GM23338 (cell line): ENCODE results near the gene CACNA1S. TPM values are rescaled to one million over a fixed set of nuclear protein-coding genes. Genes with fewer than 3 reads are reported as not detected.

ENCODE experiments used
- ATAC-seq: fragments of 200-7000 bp; cut with Tn5 transposase; 3 replicates; pipeline ENCODE4 v1.9.1; 2020
- DNase-seq: peaks from one replicate; pipeline ENCODE4 v3.0.0-alpha.2; 2015; ENCODE audit warnings: low spot score
- H2AFZ ChIP-seq: fragments of 200-600 bp; sonication (generic); 2 replicates; pipeline ENCODE4 v1.8.0; 2016; ENCODE audit warnings: antibody characterized with exemption, mild to moderate bottlenecking, moderate library complexity
- H3F3A ChIP-seq: fragments of 200-600 bp; sonication (generic); replicated peaks from 2 replicates; pipeline ENCODE4 v1.8.0; 2017; ENCODE audit warnings: antibody characterized with exemption, mixed run types, low read depth
- H3K27ac ChIP-seq: fragments of 200-600 bp; sonication (generic); 2 replicates; pipeline ENCODE4 v1.6.1; 2016; ENCODE audit warnings: low read depth
- H3K27me3 ChIP-seq: fragments of 200-600 bp; sonication (generic); 2 replicates; pipeline ENCODE4 v1.8.0; 2016; ENCODE audit warnings: mild to moderate bottlenecking, mixed run types, moderate library complexity; ENCODE audit not compliant: insufficient read depth
- H3K36me3 ChIP-seq: fragments of 200-600 bp; sonication (generic); 2 replicates; pipeline ENCODE4 v1.8.0; 2016; ENCODE audit warnings: mild to moderate bottlenecking; ENCODE audit not compliant: insufficient read depth
- H3K4me1 ChIP-seq: fragments of 200-600 bp; sonication (generic); 2 replicates; pipeline ENCODE4 v1.8.0; 2016; ENCODE audit warnings: mild to moderate bottlenecking, moderate library complexity; ENCODE audit not compliant: insufficient read depth
- H3K4me2 ChIP-seq: fragments of 200-600 bp; sonication (generic); 2 replicates; pipeline ENCODE4 v1.7.1; 2017; ENCODE audit warnings: mixed run types
- H3K4me3 ChIP-seq: fragments of 200-600 bp; sonication (generic); 2 replicates; pipeline ENCODE4 v1.6.1; 2016; ENCODE audit warnings: mixed run types
- H3K79me2 ChIP-seq: fragments of 200-600 bp; sonication (generic); replicated peaks from 2 replicates; pipeline ENCODE4 v1.8.0; 2017; ENCODE audit warnings: mild to moderate bottlenecking; ENCODE audit not compliant: insufficient read depth
- H3K9me2 ChIP-seq: fragments of 200-600 bp; sonication (generic); 2 replicates; pipeline ENCODE4 v1.8.0; 2017; ENCODE audit not compliant: insufficient read depth
- H4K20me1 ChIP-seq: fragments of 200-600 bp; sonication (generic); replicated peaks from 2 replicates; pipeline ENCODE4 v1.8.0; 2017; ENCODE audit warnings: mild to moderate bottlenecking; ENCODE audit not compliant: insufficient read depth
- H3K27ac Mint-ChIP-seq: 2 replicates; pipeline ENCODE4 v1.8.0; 2020; ENCODE audit warnings: inconsistent platforms, mild to moderate bottlenecking, moderate library complexity, mixed read lengths
- H3K27me3 Mint-ChIP-seq: 3 replicates; pipeline ENCODE4 v1.8.0; 2022; ENCODE audit warnings: low read depth, mild to moderate bottlenecking, moderate library complexity, mixed read lengths, inconsistent platforms; ENCODE audit not compliant: insufficient read depth, poor library complexity
- H3K36me3 Mint-ChIP-seq: 3 replicates; pipeline ENCODE4 v1.8.0; 2021; ENCODE audit warnings: low read depth, mild to moderate bottlenecking, inconsistent platforms, moderate library complexity, mixed read lengths
- H3K4me1 Mint-ChIP-seq: 3 replicates; pipeline ENCODE4 v1.8.0; 2020; ENCODE audit warnings: mild to moderate bottlenecking, inconsistent platforms, mixed read lengths
- H3K4me3 Mint-ChIP-seq: 3 replicates; pipeline ENCODE4 v1.8.0; 2021; ENCODE audit warnings: moderate library complexity, mild to moderate bottlenecking, inconsistent platforms, mixed read lengths
- H3K9me3 Mint-ChIP-seq: 3 replicates; pipeline ENCODE4 v1.8.0; 2020; ENCODE audit warnings: moderate library complexity, mild to moderate bottlenecking, inconsistent platforms, mixed read lengths
- CREB1 ChIP-seq: fragments of 250-450 bp; sonication (Bioruptor Pico); IDR thresholded peaks from 2 replicates; pipeline ENCODE4 v1.5.0; 2020; ENCODE audit warnings: low read depth, mild to moderate bottlenecking, moderate library complexity
- CTCF ChIP-seq, 2 experiments: fragments of 200-600 bp in 1 of 2; sonication (generic) in 1 of 2; conservative IDR thresholded peaks; 2 replicates each; pipeline versions ENCODE4 v1.5.1 to v1.6.1; 2016 to 2017; ENCODE audit warnings: antibody characterized with exemption in 2 of 2, low read depth in 2 of 2, mild to moderate bottlenecking in 2 of 2, moderate library complexity in 1 of 2
- ETS1 ChIP-seq: IDR thresholded peaks from 2 replicates; pipeline ENCODE4 v1.6.1; 2016; ENCODE audit warnings: antibody characterized with exemption
- EZH2 ChIP-seq: fragments of 200-600 bp; sonication (generic); IDR thresholded peaks from one replicate; pipeline ENCODE4 v1.8.0; 2017; ENCODE audit warnings: antibody characterized with exemption, mild to moderate bottlenecking, low read depth; ENCODE audit not compliant: unreplicated experiment
- EZH2phosphoT487 ChIP-seq: fragments of 200-600 bp; sonication (generic); IDR thresholded peaks from one replicate; pipeline ENCODE4 v1.8.1; 2018; ENCODE audit warnings: antibody characterized with exemption; ENCODE audit not compliant: unreplicated experiment
- JUNB ChIP-seq: IDR thresholded peaks from one replicate; pipeline ENCODE4 v1.6.1; 2016; ENCODE audit warnings: antibody characterized with exemption; ENCODE audit not compliant: unreplicated experiment
- NANOG ChIP-seq: IDR thresholded peaks from 2 replicates; pipeline ENCODE4 v1.6.1; 2016; ENCODE audit warnings: antibody characterized with exemption, borderline replicate concordance
- POLR2AphosphoS5 ChIP-seq: IDR thresholded peaks from 2 replicates; pipeline ENCODE4 v1.6.1; 2016; ENCODE audit warnings: antibody characterized with exemption, low read depth
- REST ChIP-seq: IDR thresholded peaks from one replicate; pipeline ENCODE4 v1.6.1; 2018; ENCODE audit warnings: antibody characterized with exemption; ENCODE audit not compliant: unreplicated experiment
- STAT1 ChIP-seq: IDR thresholded peaks from one replicate; pipeline ENCODE4 v1.6.1; 2016; ENCODE audit warnings: antibody characterized with exemption; ENCODE audit not compliant: unreplicated experiment
- ZNF114 ChIP-seq: fragments of 250-450 bp; sonication (Bioruptor Pico); IDR thresholded peaks from 2 replicates; pipeline ENCODE4 v1.5.0; 2020; ENCODE audit warnings: mild to moderate bottlenecking, moderate library complexity
- polyA plus RNA-seq: library from polyadenylated mRNA; unstranded; fragments of >200 nt; fragmentation: Nextera tagmentation; extraction: Ambion mirVana; gene quantifications from 2 replicates; pipeline ENCODE4 v1.2.1, GENCODE V29; 2016
- total RNA-seq: library from RNA; depleted of rRNA; stranded (reverse); fragments of >200 nt; shearing (Covaris generic); gene quantifications from 2 replicates; pipeline ENCODE4 v1.2.3, GENCODE V29; 2014

The CACNA1S gene
- total and polyA plus RNA-seq, 2 experiments from 2014 or later = 0.03 TPM; not detected in 1

GRCh38 chr1:201157949-201158348 lies 45.7 kb upstream of the CACNA1S start:
- DNase-seq (no peak), ATAC-seq (no peak)
- Mint-ChIP-seq H3K4me3 (no peak overlapping the region), H3K36me3 (peaks cover 3% of the 10 kb centered on the region; the same call in 2 of the 3 replicates), H3K4me1 (peaks cover 11% of the 10 kb centered on the region), H3K27ac (no peak overlapping the region), H3K9me3 (peaks cover 5% of the 10 kb centered on the region), H3K27me3 (peaks cover 2% of the 10 kb centered on the region)
- Histone ChIP-seq H3K27me3 (no peaks in the 10 kb centered on the region), H3K4me1 (0 out of 2 replicates have a peak, but pooled peaks cover 9% of the 10 kb centered on the region), H4K20me1 (no peaks in the 10 kb centered on the region), H3K79me2 (peaks cover 8% of the 10 kb centered on the region), H2AFZ (no peak overlapping the region), H3K36me3 (no peaks in the 10 kb centered on the region), H3K4me3 (no peak overlapping the region), H3K9me2 (no peaks in the 10 kb centered on the region), H3K4me2 (no peak overlapping the region), H3F3A (no peaks in the 10 kb centered on the region), H3K27ac (no peak overlapping the region)
- TF ChIP-seq CTCF (conservative IDR thresholded peaks at IDR 0.05; ENCODE audit: low read depth in 2 of 2) (no peak), JUNB (no peak), EZH2 (no peak), ZNF114 (no peak), REST (no peak), EZH2phosphoT487 (no peak), ETS1 (no peak), STAT1 (no peak), POLR2AphosphoS5 (no peak), NANOG (no peak)

GRCh38 chr1:201156819-201157218 lies 44.6 kb upstream of the CACNA1S start:
- H4K20me1 ChIP-seq = no peaks in the 10 kb centered on the region
- ATAC-seq = no peak
- H3K36me3 ChIP-seq = peaks cover 2% of the 10 kb centered on the region
- H3K9me2 ChIP-seq = no peaks in the 10 kb centered on the region
- peaks cover 16% of the 10 kb centered on the region for H3K79me2 ChIP-seq
- peaks cover 2% of the 10 kb centered on the region for H3K27me3 Mint-ChIP-seq
- no peak overlapping the region for H3K4me3 Mint-ChIP-seq
- peaks cover 5% of the 10 kb centered on the region for H3K9me3 Mint-ChIP-seq
- H3K4me1 ChIP-seq = 0 out of 2 replicates have a peak, but pooled peaks cover 11% of the 10 kb centered on the region
- DNase-seq = no peak
- H3K27ac Mint-ChIP-seq = no peak overlapping the region
- H3K4me1 Mint-ChIP-seq = peaks cover 16% of the 10 kb centered on the region
- peaks cover 12% of the 10 kb centered on the region for H3K36me3 Mint-ChIP-seq
- no peaks in the 10 kb centered on the region for H3F3A ChIP-seq
- no peak overlapping the region for H2AFZ ChIP-seq
- H3K27ac ChIP-seq = no peak overlapping the region
- H3K27me3 ChIP-seq = no peaks in the 10 kb centered on the region
- H3K4me3 ChIP-seq = no peak overlapping the region
- H3K4me2 ChIP-seq = no peak overlapping the region
- no peak for TF ChIP-seq JUNB
- TF ChIP-seq NANOG = no peak
- no peak for TF ChIP-seq CREB1
- TF ChIP-seq ZNF114 = no peak
- no peak for TF ChIP-seq EZH2
- no peak for TF ChIP-seq EZH2phosphoT487
